Stimulated activated CD4-positive, alpha-beta T cell treated with anti-CD3 and anti-CD28 coated beads, Interleukin-4, amount 100 ng/mL, for 1 hour (primary cell): ENCODE results near the gene CST1.

Experiments used
- DNase-seq: peaks from one replicate; pipeline ENCODE4 v3.0.0-alpha.2; 2020

The CST1 gene

DNA sequence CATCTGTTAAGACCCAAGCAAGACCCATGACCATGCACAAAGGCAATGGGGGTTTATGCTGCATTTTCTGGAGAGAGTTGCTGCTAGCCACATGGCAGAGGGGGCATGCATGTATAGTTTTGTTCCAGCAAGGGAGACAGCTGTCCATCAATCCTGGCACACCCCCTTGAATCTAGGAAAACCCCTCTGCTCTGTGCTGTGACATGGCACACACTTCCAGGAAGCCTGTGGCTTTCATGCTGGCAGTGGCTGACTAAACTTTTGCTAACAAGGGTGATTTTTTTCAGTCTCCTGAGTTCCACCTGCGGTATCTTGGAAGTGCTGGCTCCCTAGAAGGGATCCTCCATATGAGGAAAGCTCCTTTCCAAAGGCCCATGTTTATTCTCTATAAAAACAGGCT is 52.8 kb downstream of the CST1 start:
- DNase-seq: no peak
